ENCODE measurements around the gene KCNQ1. TPM values are rescaled to one million over a fixed set of nuclear protein-coding genes. Genes with fewer than 3 reads are reported as not detected.

The KCNQ1 gene
- total RNA-seq, 1 experiment from 2014 or later = not detected

GRCh38 chr11:2766166-2766565, 321.4 kb downstream of the KCNQ1 start:
- DNase-seq (ENCODE audit: extremely low read depth, low read depth) = no peak

DNA sequence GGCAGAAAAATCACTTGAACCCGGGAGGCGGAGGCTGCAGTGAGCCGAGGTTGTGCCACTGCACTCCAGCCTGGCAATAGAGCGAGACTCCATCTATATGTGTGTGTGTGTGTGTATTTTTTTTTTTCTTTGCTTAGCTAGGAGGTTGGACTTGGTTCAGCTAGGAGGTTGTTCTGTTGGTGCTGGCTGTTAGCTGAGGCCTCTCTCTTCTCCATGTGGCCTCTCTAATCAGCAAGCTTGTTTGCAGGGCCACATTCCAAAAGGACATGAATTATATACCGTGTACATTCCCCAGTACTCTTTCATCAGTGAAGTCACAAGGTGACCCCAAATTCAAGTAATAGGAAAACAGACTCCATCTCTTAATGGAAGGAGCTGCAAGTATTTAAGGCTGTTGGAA, 322.3 kb downstream of the KCNQ1 start:
- no peak for DNase-seq (ENCODE audit: extremely low read depth, low read depth)

DNA sequence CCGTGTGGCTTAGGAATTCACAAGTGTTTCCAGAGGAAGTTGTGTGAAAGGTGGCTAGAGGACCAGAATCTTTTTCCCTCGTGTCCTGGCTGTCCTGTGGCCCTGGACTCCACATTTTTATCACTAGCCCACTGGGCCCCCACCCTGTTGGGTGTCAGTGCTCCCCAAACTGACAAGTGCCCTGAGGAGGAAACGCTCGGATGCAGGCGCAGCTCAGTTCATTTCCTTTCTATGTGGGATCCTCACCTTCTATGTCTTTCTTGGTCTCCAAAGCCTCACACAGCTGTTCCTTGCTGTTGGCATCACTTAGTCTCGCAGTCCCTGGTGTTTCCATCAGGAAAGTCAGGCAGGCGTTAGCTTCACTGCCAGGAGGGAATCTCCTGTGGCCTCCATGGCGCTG, 323.0 kb downstream of the KCNQ1 start:
- DNase-seq (ENCODE audit: extremely low read depth, low read depth) = no peak

- no peak for DNase-seq (ENCODE audit: extremely low read depth, low read depth)
These were observed 323.9 kb downstream of the KCNQ1 start for GRCh38 chr11:2768471-2769408.

GRCh38 chr11:2769409-2770095, 324.7 kb downstream of the KCNQ1 start:
- DNase-seq (ENCODE audit: extremely low read depth, low read depth) = no peak

GRCh38 chr11:2770096-2770751, 325.4 kb downstream of the KCNQ1 start:
- DNase-seq (ENCODE audit: extremely low read depth, low read depth) = no peak

- no peak for DNase-seq (ENCODE audit: extremely low read depth, low read depth)
These were observed 326.0 kb downstream of the KCNQ1 start for GRCh38 chr11:2770761-2771301.

GRCh38 chr11:2771758-2772466, 327.1 kb downstream of the KCNQ1 start:
- DNase-seq (ENCODE audit: extremely low read depth, low read depth) = no peak

GRCh38 chr11:2772544-2773031, 327.8 kb downstream of the KCNQ1 start:
- no peak for DNase-seq (ENCODE audit: extremely low read depth, low read depth)

DNA sequence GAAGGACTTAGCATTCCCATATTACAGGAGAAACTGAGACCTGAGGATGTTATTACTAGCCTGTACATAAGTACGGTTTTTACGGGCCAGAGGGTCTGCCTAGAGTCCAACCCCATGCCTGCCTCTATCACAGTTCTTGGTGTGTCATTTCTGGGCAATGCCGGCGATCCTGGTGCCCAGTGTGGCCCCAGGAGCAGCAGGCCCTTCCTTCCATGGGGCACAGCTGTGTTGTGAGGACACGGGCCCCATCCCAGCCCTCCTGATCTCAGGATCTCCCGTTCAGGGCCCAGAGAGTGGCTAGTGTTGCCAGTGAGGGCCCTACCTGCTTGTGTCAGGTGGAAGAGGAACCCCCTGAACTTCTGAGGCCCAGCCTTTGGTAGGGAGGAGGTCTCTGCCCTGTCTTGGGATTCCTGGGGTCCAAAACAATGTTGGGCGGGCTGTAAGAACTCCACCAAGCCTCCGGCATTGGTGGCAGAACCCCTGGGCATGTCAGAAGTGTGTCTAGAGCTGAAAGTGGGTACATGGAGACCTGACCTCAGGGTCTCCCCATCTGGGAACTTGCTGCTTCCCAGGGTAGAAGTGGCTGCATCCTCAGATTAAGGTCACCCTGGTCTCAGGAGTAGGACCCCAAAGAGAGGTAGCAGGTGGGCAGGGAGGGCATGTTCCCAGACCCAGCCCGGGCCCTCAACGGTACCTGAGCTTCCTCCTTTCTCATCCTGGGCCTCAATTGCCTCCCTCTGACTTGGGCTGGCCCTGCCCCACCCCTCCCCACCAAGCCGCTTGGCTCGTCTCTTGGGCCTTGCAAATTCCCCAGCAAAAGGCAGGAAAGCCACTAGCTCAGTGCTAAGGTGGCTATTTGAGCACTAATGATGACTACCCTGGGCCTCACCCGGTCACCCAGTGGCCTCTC, 329.6 kb downstream of the KCNQ1 start:
- no peak for DNase-seq (ENCODE audit: extremely low read depth, low read depth)

DNA sequence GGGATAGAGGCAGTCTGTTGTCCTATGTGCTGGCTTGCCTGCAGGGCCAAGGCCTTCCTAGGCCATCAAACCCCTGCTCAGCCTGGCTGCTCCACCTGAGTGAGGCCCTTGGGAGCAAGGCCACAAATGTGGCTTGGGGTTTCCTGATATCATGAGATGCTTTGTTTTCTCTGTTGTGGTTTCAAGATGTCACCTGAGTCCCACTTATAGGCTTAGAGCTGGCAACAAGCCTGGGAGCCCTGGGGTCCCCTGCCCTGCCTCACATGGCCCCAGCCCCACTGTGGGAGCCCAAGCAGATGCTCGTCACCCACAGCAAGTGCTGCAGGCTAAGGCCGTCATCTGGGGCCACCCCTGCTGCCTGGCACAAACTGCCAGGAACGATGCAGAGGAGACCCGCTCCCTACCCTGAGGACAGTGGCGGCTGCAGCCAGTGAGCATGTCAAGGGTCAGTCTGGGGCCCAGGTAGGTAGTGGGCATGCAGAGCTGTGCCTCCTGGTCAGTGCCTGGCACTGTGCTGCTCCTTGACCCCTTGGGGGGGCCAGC, 330.3 kb downstream of the KCNQ1 start:
- no peak for DNase-seq (ENCODE audit: extremely low read depth, low read depth)

GRCh38 chr11:2775626-2776350, 331.0 kb downstream of the KCNQ1 start:
- DNase-seq (ENCODE audit: extremely low read depth, low read depth) = no peak

DNA sequence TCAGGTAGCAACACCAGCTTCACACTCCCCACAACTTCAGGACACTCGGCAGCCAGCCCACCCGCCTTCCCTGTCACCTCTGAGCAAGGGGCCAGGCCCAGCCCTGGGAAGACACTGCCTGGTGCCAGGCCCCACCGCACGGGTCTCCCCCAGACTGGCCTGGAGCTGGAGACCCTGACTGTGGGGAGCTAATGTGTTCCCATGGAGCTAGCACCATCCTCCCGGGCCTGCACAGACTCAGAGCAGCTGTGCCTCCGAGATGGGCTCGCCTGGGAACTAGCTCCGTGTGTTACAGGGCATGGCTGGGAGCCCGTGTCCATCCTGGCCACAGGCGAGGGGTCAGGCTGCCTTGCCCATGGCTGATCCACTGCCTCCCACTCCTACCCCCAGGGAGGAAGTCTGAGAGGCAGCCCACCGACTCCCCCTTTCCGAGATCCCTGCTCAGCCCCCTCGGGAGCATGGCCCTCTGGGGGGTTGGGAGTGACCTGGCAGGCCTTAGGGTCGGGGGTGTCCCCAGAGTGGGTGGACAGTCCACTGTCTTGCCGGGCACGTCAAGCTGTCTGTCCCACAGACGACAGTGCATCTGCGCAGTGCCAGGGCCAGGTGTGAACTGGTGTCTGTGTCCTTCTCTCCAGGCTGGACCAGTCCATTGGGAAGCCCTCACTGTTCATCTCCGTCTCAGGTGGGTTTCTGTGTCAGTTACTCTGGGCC, 331.7 kb downstream of the KCNQ1 start:
- DNase-seq (ENCODE audit: extremely low read depth, low read depth) = no peak

DNA sequence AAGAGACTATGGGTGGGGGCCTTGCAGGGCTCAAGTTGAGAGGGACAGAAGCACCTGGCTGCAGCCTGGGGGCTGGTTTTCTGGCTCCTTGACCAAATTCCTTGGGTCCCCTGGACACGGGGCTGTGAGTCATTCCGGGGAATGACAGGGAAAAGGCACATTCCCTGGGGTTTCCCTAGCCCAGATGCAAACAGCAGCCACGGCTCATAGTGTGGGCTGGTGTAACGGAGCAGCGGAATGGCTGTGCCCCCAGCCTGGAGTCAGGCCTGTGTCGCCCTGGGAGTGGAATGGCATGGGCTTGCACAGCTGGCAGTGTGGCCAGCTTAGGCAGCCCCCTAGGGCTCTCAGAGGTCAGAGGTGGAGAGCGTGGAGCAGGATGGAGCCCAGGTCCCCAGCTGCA, 332.6 kb downstream of the KCNQ1 start:
- DNase-seq (ENCODE audit: extremely low read depth, low read depth) = no peak

DNA sequence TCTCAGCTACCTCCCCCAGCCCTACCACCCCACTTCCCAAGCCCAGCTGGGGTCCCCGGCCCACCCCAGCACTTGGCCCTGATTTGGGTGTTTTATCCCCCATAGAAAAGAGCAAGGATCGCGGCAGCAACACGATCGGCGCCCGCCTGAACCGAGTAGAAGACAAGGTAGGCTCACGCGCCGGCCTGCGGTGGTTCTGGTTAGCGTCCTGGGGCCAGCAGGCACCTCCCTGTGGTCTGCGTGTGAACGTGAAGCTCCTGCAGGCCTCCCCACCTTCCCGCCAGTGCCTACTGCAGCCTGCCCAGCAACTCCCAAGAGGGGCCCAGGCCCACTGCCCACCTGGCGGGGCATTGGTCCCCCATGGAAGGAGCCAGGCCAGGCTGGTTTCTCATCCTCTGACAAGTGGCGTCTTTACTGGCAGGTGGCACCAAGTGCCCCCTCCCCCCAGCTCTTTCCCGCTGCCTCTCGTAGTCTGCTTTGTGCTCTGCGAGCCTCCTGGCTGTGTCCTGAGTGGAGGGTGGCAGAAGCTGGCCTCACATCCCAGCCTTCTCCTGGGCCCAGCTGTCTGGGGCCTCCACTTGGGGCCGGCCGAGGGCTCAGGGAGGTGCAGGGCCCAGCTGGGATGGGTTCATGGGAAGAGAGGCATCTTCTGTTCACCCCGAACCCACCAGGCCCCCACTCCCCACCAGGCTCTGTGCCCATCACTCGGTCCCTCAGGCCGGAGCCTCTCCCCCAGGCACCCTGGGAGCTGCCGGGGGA, 333.2 kb downstream of the KCNQ1 start:
- no peak for DNase-seq (ENCODE audit: extremely low read depth, low read depth)

DNA sequence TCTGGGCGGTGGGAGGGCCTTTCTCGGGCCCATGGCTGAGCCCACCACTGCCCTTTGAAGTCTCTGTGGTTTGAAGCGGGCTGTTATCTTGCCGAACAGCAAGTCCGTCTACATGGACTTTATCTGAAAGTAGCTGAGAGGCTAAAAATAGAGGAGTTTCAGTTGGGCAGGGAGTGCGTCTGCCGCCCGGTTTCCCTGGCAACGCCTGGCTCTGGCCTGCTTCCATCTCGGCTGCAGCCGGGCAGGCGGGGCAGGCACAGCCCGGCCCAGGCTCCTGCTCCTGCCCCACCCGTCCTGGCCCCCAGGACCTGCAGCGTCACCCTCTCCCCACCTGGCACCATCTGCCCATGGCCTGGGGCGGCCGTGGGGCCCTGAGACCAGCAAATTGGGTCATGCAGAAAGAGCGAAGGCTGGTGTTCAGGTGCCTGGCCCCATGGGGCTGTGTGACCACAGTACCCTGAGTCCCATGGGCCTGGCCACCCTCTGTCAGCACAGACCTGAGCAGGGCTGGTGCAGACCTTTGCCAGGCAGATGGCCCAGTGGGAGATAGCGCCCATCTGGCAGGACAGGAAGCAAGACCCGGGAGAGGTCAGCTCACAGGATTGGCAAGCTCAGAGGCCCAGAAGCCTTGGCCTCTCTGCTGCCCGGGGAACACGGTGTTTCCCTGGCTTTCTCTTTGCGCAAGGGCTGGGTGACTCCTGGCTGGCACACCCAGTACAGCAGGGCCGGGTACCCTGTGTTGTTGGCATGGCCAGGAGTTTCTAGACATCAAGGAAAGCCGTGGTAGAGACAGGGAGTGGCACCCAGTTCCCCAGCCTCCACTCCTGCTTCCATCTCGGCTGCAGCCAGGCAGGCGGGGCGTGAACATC, 334.1 kb downstream of the KCNQ1 start:
- DNase-seq (ENCODE audit: extremely low read depth, low read depth) = no peak
